ENCODE results near the gene AACS. TPM values are rescaled to one million over a fixed set of nuclear protein-coding genes. Genes with fewer than 3 reads are reported as not detected.

Gene AACS
- total and polyA plus RNA-seq, 2 donors (not counting 1 experiment from before 2014, with no cell fraction given) = 6.1 to 20.8 TPM

DNA sequence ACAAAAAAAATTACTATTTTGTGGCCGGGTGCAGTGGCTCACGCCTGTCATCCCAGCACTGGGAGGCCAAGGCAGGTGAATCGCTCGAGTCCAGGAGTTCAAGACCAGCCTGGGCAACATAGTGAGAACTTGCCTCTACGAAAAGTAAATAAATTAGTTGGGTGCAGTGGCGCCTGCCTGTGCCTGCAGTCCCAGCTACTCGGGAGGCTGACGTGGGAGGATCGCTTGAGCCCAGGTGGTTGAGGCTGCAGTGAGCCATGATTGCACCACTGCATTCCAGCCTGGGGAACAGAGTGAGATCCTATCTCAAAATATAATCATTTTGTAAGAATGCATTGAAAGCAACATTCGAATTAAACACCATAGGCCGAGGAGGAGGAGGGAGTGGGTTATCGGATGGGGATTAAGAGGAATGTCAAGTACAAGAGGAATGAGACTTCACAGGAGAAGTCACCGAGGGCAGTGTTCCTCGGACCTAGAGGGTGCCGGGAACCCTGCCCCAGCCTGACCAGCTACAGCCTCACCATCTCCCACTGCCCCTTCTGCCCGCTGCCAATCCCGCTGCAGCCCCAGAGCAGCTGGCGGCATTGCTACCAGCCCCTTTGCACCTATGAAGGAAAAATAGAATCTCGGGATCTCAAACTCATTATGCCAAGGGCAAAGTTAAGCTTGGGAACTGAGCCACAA lies 32.6 kb upstream of the AACS start:
- peaks cover 5% of the 10 kb centered on the region for H3K4me1 Mint-ChIP-seq

DNA sequence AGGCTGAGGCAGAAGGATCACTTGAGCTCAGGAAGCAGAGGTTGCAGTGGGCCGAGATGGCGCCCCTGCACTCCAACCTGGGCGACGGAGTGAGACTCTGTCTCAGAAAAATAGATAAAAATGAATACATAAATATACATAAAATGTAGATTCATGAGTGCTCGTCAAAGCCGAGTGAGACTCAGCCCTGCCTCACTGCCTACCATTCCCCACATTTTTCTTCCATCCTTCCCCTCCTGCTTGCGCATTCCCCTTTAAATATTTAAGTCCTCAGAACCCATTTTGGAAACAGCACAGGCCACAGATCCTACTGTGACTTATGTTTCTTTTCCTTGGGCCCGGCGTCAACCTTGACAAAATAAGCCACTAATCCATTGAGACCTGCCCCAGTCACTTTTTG lies 31.9 kb upstream of the AACS start:
- no peak overlapping the region for H3K4me3 Mint-ChIP-seq
- Histone ChIP-seq H3K27ac (ENCODE audit: low read length in 2 of 2) (no peak overlapping the region), H3K9ac (ENCODE audit: low read length) (no peak overlapping the region), H3K36me3 (replicated peaks in 1 of 2; ENCODE audit: control extremely low read depth in 1 of 2, control insufficient read depth in 1 of 2, extremely low read depth in 1 of 2, insufficient read depth in 2 of 2, low read length in 1 of 2) (peaks cover 0 to 4% of the 10 kb centered on the region in 2 experiments), H2AFZ (ENCODE audit: insufficient read depth, low read depth, low read length, poor library complexity, severe bottlenecking) (no peak overlapping the region), H3K27me3 (replicated peaks in 1 of 4; ENCODE audit: control extremely low read depth in 1 of 4, control insufficient read depth in 3 of 4, insufficient read depth in 4 of 4, low read length in 3 of 4) (no peaks in the 10 kb centered on the region), H3K4me2 (replicated peaks; ENCODE audit: low read depth, low read length, poor library complexity, severe bottlenecking) (no peak overlapping the region), H3K79me2 (ENCODE audit: control insufficient read depth, insufficient read depth, low read length) (no peaks in the 10 kb centered on the region), H3K9me3 (ENCODE audit: control extremely low read depth in 1 of 3, control insufficient read depth in 2 of 3, insufficient read depth in 1 of 3, low read length in 2 of 3) (peaks cover 0 to 9% (median 5%) of the 10 kb centered on the region in 3 donors), H3K4me1 (ENCODE audit: control insufficient read depth in 2 of 2, insufficient read depth in 2 of 2, low read length in 2 of 2) (no peaks in the 10 kb centered on the region), H4K20me1 (ENCODE audit: control insufficient read depth, insufficient read depth, low read length, poor library complexity, severe bottlenecking) (no peaks in the 10 kb centered on the region), H3K4me3 (ENCODE audit: control extremely low read depth in 1 of 5, extremely low read depth in 1 of 5, insufficient read depth in 1 of 5, low read depth in 2 of 5, low read length in 4 of 5) (no peak overlapping the region)
- 96% methylated on average over 3 of the region's 9 CpGs for WGBS (ENCODE audit: insufficient coverage)
- TF ChIP-seq, protein P1, sequence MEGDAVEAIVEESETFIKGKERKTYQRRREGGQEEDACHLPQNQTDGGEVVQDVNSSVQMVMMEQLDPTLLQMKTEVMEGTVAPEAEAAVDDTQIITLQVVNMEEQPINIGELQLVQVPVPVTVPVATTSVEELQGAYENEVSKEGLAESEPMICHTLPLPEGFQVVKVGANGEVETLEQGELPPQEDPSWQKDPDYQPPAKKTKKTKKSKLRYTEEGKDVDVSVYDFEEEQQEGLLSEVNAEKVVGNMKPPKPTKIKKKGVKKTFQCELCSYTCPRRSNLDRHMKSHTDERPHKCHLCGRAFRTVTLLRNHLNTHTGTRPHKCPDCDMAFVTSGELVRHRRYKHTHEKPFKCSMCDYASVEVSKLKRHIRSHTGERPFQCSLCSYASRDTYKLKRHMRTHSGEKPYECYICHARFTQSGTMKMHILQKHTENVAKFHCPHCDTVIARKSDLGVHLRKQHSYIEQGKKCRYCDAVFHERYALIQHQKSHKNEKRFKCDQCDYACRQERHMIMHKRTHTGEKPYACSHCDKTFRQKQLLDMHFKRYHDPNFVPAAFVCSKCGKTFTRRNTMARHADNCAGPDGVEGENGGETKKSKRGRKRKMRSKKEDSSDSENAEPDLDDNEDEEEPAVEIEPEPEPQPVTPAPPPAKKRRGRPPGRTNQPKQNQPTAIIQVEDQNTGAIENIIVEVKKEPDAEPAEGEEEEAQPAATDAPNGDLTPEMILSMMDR (IDR thresholded peaks at IDR 0.05) = no peak
- TF ChIP-seq EZH2 (IDR thresholded peaks at IDR 0.05; ENCODE audit: borderline replicate concordance, insufficient read depth, low read depth, low read length, poor library complexity, severe bottlenecking) = no peak
- H3K4me1 Mint-ChIP-seq = peaks cover 5% of the 10 kb centered on the region
- intact Hi-C loops (cut with micrococcal nuclease) = no loop called here
- ATAC-seq (ENCODE audit: low read depth) (no peak), DNase-seq (no peak)
- H3K27me3 Mint-ChIP-seq = no peaks in the 10 kb centered on the region
- ChIA-PET POLR2A (no interaction called here), CTCF (no interaction called here)
- H3K27ac Mint-ChIP-seq = no peak overlapping the region
- peaks cover 3% of the 10 kb centered on the region for H3K9me3 Mint-ChIP-seq (ENCODE audit: insufficient read depth)

More for the DNA sequence above, 32.6 kb upstream of the AACS start:
- no peak overlapping the region for H3K4me2 ChIP-seq (replicated peaks; ENCODE audit: low read depth, low read length, poor library complexity, severe bottlenecking)
- no peak for ATAC-seq (ENCODE audit: low read depth)
- intact Hi-C loops (cut with micrococcal nuclease) = no loop called here
- CTCF ChIA-PET = no interaction called here
- no peaks in the 10 kb centered on the region for H4K20me1 ChIP-seq (ENCODE audit: control insufficient read depth, insufficient read depth, low read length, poor library complexity, severe bottlenecking)
- Mint-ChIP-seq H3K27me3 (no peaks in the 10 kb centered on the region), H3K27ac (no peak overlapping the region), H3K4me3 (no peak overlapping the region), H3K9me3 (ENCODE audit: insufficient read depth) (peaks cover 3% of the 10 kb centered on the region)
- no peak overlapping the region for H3K27ac ChIP-seq (ENCODE audit: low read length in 2 of 2)
- H3K4me3 ChIP-seq (ENCODE audit: control extremely low read depth in 1 of 5, extremely low read depth in 1 of 5, insufficient read depth in 1 of 5, low read depth in 2 of 5, low read length in 4 of 5) = no peak overlapping the region
- POLR2A ChIA-PET = no interaction called here
- H3K9me3 ChIP-seq (ENCODE audit: control extremely low read depth in 1 of 3, control insufficient read depth in 2 of 3, insufficient read depth in 1 of 3, low read length in 2 of 3) = peaks cover 0 to 9% (median 5%) of the 10 kb centered on the region in 3 donors
- no peaks in the 10 kb centered on the region for H3K4me1 ChIP-seq (ENCODE audit: control insufficient read depth in 2 of 2, insufficient read depth in 2 of 2, low read length in 2 of 2)
- H3K79me2 ChIP-seq (ENCODE audit: control insufficient read depth, insufficient read depth, low read length) = no peaks in the 10 kb centered on the region
- H3K27me3 ChIP-seq (replicated peaks in 1 of 4; ENCODE audit: control extremely low read depth in 1 of 4, control insufficient read depth in 3 of 4, insufficient read depth in 4 of 4, low read length in 3 of 4) = no peaks in the 10 kb centered on the region
- DNase-seq = no peak
- H2AFZ ChIP-seq (ENCODE audit: insufficient read depth, low read depth, low read length, poor library complexity, severe bottlenecking) = no peak overlapping the region
- no peak overlapping the region for H3K9ac ChIP-seq (ENCODE audit: low read length)
- peaks cover 0 to 4% of the 10 kb centered on the region in 2 experiments for H3K36me3 ChIP-seq (replicated peaks in 1 of 2; ENCODE audit: control extremely low read depth in 1 of 2, control insufficient read depth in 1 of 2, extremely low read depth in 1 of 2, insufficient read depth in 2 of 2, low read length in 1 of 2)
- no peak for TF ChIP-seq EZH2 (IDR thresholded peaks at IDR 0.05; ENCODE audit: borderline replicate concordance, insufficient read depth, low read depth, low read length, poor library complexity, severe bottlenecking)
- TF ChIP-seq, protein P1 (IDR thresholded peaks at IDR 0.05) = no peak
- 96% methylated on average over 15 of the region's 19 CpGs for WGBS (ENCODE audit: insufficient coverage)
